22Rv1 (cell line): ENCODE results near the gene NCKAP1.
"Not testable (repeated sequence)": the region's sequence is repeated elsewhere in the genome, so short reads cannot be mapped to it uniquely, and the experiment has no call there.

Experiments
- H3K27ac ChIP-seq: fragments of 450-650 bp; 2 replicates; pipeline ENCODE4 v1.5.1; 2017
- CTCF ChIP-seq: fragments of 450-650 bp; IDR thresholded peaks from 2 replicates; pipeline ENCODE4 v1.5.1; 2017; ENCODE audit warnings: mild to moderate bottlenecking
- ZFX ChIP-seq: fragments of 450-650 bp; IDR thresholded peaks from 2 replicates; pipeline ENCODE4 v1.6.1; 2017; ENCODE audit warnings: antibody characterized with exemption, borderline replicate concordance

NCKAP1 gene

GRCh38 chr2:182977463-182977862 is 60.8 kb downstream of the NCKAP1 start:
- no peak for TF ChIP-seq CTCF
- no peak for TF ChIP-seq ZFX
- H3K27ac ChIP-seq = no peak overlapping the region

- no peak overlapping the region for H3K27ac ChIP-seq
- TF ChIP-seq ZFX (no peak), CTCF (no peak)
Observed at GRCh38 chr2:182973441-182974352, 64.6 kb downstream of the NCKAP1 start.

- TF ChIP-seq ZFX = no peak
- TF ChIP-seq CTCF = no peak
- no peak overlapping the region for H3K27ac ChIP-seq
Observed at GRCh38 chr2:182972548-182972942, 65.7 kb downstream of the NCKAP1 start.

GRCh38 chr2:182971820-182972547 is 66.3 kb downstream of the NCKAP1 start:
- no peak for TF ChIP-seq ZFX
- no peak for TF ChIP-seq CTCF
- H3K27ac ChIP-seq = no peak overlapping the region

GRCh38 chr2:182970486-182970885 is 67.8 kb downstream of the NCKAP1 start:
- H3K27ac ChIP-seq = no peak overlapping the region
- TF ChIP-seq ZFX (no peak), CTCF (no peak)

GRCh38 chr2:182968493-182968892 is 69.8 kb downstream of the NCKAP1 start:
- TF ChIP-seq ZFX = no peak
- TF ChIP-seq CTCF = no peak
- H3K27ac ChIP-seq = no peak overlapping the region

- H3K27ac ChIP-seq = not testable (repeated sequence)
Observed at GRCh38 chr2:182966356-182966755, 71.9 kb downstream of the NCKAP1 start.
